RWPE1 (cell line): ENCODE results near the gene EHD4.

Source experiments
- CTCF ChIA-PET: fragments of 350-600 bp; sonication (Branson Sonifier 250); formaldehyde crosslinking; extraction: SDS; loops from one replicate; lab custom pipeline; 2021; lab: Yijun Ruan, JAX
- POLR2A ChIA-PET: fragments of 400-600 bp; formaldehyde crosslinking; extraction: SDS; loops from one replicate; lab custom pipeline; 2020; ENCODE audit warnings: antibody characterized with exemption; ENCODE audit not compliant: low non-redundant PET; lab: Yijun Ruan, JAX
- DNase-seq: peaks from one replicate; pipeline ENCODE4 v3.0.0; 2012; ENCODE audit warnings: low spot score
- H3K27ac ChIP-seq: fragments of 450-650 bp; 2 replicates; pipeline ENCODE4 v1.5.1; 2017
- CTCF ChIP-seq: fragments of 450-650 bp; conservative IDR thresholded peaks from 2 replicates; pipeline ENCODE4 v1.5.1; 2017; ENCODE audit warnings: low read depth, mild to moderate bottlenecking

EHD4 gene

GRCh38 chr15:41933326-41933725 is 39.0 kb downstream of the EHD4 start:
- CTCF ChIA-PET, result interaction anchor here (0.5 to 0.7 kb wide), 3 partner anchors 112 to 624 kb away, joined by 3 read pairs; no protein-coding TSS in a partner anchor
- POLR2A ChIA-PET, result no interaction called here
- TF ChIP-seq CTCF, result no peak
- no peak for DNase-seq
- H3K27ac ChIP-seq, result peak overlapping the region; percentile 85

- DNase-seq, result no peak
- ChIA-PET CTCF (interaction anchor here (0.5 kb wide), 1 partner anchor 112 kb away, joined by 3 read pairs; no protein-coding TSS in a partner anchor), POLR2A (no interaction called here)
- H3K27ac ChIP-seq, result peak overlapping the region; percentile 85
- no peak for TF ChIP-seq CTCF
Observed at GRCh38 chr15:41932511-41933289, 39.7 kb downstream of the EHD4 start.

- TF ChIP-seq CTCF, result no peak
- H3K27ac ChIP-seq, result peak overlapping the region; percentile 85
- ChIA-PET POLR2A (no interaction called here), CTCF (no interaction called here)
- no peak for DNase-seq
Observed at GRCh38 chr15:41932101-41932500, 40.3 kb downstream of the EHD4 start.

GRCh38 chr15:41930867-41931222 is 41.5 kb downstream of the EHD4 start:
- TF ChIP-seq CTCF, result no peak
- POLR2A ChIA-PET, result interaction anchor here (1.0 kb wide), 1 partner anchor 30 kb away, joined by 7 read pairs; no protein-coding TSS in a partner anchor
- DNase-seq, result no peak
- CTCF ChIA-PET, result interaction anchor here (0.6 kb wide), 1 partner anchor 66 kb away, joined by 4 read pairs; no protein-coding TSS in a partner anchor
- peak overlapping the region; percentile 85 for H3K27ac ChIP-seq

GRCh38 chr15:41930221-41930866 is 42.0 kb downstream of the EHD4 start:
- ChIA-PET CTCF (no interaction called here), POLR2A (no interaction called here)
- TF ChIP-seq CTCF, result peak; percentile 69
- DNase-seq, result peak; percentile 92
- peak overlapping the region; percentile 85 for H3K27ac ChIP-seq
